Fibroblast of peridontal ligament (primary cell): Measurements from ENCODE around the gene CNNM1.

Source experiments
- DNase-seq: peaks from one replicate; pipeline ENCODE4 v3.0.0-alpha.2; 2010; ENCODE audit errors: extremely low read depth

CNNM1 gene

DNA sequence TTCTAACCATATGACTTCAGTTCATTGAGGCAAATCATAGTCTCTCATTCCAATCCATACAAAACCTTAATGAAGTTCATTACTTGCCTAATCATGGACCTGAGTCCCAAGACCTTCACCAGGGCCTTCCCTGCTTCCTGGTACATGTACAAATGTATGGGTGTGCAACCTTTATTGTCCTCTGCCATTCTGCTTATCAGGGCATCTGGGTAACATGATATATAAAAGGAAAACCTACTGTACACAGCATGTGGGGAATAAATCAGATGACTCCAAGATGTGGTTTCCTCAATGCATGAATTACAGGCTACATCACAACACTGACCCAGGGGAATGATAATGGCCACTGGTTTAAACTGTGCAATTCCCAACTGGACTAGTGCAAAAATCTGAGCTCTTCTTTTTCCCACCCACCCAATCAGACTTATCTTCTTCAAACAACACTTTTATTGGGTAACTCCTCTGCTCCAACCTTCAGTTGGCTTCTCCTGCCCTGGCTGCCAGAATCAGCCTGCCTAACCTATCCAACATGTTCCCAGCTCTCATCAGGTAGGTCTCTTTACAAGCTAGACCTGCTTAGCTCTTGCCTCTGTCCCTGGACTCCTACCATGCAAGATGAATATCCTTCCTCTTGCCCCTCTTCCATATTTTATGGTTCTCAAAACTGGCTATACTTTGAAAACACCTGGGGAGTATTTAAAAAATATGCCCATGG, 89.9 kb downstream of the CNNM1 start:
- no peak for DNase-seq

- no peak for DNase-seq
These were observed 90.5 kb downstream of the CNNM1 start for GRCh38 chr10:99419688-99420087.

DNA sequence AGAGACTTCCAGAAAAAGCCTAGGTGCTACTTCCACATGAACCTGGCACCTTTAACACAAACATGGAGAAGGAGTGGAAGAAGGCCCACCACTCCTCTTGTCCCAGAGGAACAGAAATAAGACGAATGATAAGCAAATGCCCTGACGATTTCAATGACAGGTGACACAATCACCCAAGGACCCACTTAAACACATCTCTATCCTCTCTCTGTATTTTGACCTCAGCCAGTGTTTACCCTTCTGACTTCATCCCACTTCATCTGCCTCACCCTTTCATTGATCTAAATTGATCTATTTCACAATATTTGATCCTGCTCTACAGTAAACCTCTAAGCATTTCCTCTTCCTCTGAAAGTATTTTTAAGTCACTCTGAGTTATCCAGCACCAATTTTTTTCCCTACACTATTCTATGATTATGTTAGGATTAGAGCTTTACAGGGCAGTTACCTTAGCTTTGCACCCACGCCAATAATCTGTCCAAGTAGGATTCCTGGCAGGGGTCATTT, 92.1 kb downstream of the CNNM1 start:
- DNase-seq, result no peak

DNA sequence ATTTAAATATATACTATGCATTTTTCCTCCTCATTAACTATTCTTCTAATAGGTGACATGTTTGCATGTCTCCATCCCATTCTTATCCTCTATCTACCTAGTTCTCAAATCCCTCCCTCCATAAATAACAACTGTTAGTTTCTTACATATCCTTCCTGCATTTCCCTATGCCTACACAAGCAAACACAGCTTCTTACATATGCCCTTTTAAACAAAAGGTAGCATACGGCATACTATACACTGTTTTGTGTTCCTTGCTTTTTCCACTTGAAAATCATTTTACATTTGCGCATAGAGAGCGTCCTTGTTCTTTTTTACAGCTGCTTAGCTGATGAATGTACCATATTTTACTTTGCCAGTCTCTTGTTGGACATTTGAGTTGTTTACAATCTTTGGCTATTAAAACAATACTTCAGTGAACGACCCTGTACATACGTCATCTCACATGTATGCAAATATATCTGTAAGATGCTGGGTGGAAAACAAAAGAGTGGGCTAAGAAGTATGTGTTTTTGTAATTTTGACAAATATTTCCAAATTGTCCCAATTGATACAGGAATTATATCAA, 93.5 kb downstream of the CNNM1 start:
- DNase-seq, result no peak

- DNase-seq, result no peak
These were observed 95.5 kb downstream of the CNNM1 start for GRCh38 chr10:99424656-99425055.

DNA sequence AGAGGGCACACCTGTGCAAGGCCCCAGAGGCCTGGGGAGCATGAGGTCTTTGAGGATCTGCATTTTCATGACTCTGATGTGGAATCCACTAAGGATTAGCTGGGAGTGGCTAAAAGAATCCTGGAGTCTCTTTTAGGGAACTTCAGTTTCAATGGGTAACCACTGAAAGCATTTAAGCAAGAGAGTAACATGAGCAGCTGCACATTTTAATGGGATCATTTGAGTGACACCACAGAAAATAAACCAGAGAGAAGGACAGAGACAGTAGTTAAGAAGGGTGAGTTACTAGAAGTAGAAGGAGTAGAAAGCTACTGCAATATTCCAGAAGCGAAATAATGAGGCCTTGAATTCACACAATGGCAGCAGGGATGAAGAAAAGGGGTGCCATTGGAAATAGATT, 96.0 kb downstream of the CNNM1 start:
- DNase-seq, result no peak

GRCh38 chr10:99426689-99427088, 97.5 kb downstream of the CNNM1 start:
- no peak for DNase-seq

- DNase-seq, result no peak
These were observed 98.5 kb downstream of the CNNM1 start for GRCh38 chr10:99427566-99428190.

DNA sequence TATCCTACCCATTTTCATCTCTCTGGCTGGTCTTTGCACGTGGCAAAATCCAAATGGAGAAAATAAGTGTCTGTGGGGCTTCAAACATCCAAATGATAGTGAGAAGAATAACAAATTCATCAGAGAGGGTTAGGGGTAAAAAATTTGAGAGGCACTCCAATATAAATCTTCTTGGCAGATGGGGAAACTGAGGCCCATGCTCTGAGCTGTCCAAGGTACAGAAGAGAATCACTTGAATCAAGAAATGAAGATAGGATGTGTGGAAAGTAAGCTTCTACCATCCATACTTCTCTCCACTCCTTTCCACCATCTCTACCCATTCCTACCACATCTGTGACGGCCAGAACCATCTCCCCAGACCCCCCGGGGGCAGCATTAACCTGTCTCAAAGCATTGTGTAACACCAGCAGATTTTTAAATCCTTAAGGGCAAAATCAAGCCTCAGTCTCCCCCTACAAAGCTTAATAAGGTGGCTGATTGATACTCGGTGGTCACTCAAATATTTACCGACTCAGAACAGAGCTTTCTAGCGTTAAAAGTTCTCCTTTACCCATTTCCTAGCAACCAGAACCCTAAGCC, 100.5 kb downstream of the CNNM1 start:
- DNase-seq, result no peak

DNA sequence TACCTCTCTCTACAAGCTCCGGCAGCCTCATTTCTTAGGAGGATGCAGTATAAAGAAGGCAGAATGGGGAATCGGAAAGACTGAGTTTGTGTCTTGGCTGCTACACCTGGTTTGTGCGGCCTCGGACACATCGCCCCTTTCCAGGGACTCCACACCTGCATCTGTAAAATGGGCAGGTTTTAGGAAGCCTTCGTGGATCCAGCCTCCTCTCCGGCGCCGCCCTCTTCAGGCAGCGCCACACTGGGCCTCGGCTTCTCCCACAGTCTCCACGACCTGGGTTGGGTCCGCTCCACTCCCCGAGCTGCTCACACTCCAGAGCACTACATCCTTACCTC, 100.9 kb downstream of the CNNM1 start:
- no peak for DNase-seq

- DNase-seq, result peak; percentile 99
These were observed 101.5 kb downstream of the CNNM1 start, which contains the start of gene GOT1 for GRCh38 chr10:99430451-99431189. Gene GOT1 (minus strand): TSS chr10:99430624. CDS start chr10:99430565, 59 bp downstream.

- peak; percentile 47 for DNase-seq
These were observed 102.1 kb downstream of the CNNM1 start for GRCh38 chr10:99431190-99431760.

DNA sequence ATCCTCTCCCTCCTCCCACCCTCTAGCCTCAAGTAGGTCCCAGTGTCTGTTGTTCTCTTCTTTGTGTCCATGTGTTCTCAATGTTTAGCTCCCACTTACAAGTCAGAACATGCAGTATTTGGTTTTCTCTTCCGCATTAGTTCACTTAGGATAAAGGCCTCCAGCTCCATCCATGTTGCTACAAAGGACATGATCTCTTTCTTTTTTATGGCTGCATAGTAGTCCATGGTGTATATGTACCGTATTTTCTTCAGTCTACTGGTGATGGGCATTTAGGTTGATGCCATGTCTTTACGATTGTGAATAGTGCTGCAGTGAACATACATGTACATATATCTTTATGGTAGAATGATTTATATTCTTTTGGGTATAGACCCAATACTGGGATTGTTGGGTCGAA, 102.9 kb downstream of the CNNM1 start:
- no peak for DNase-seq

- DNase-seq, result no peak
These were observed 103.7 kb downstream of the CNNM1 start for GRCh38 chr10:99432881-99433280.

DNA sequence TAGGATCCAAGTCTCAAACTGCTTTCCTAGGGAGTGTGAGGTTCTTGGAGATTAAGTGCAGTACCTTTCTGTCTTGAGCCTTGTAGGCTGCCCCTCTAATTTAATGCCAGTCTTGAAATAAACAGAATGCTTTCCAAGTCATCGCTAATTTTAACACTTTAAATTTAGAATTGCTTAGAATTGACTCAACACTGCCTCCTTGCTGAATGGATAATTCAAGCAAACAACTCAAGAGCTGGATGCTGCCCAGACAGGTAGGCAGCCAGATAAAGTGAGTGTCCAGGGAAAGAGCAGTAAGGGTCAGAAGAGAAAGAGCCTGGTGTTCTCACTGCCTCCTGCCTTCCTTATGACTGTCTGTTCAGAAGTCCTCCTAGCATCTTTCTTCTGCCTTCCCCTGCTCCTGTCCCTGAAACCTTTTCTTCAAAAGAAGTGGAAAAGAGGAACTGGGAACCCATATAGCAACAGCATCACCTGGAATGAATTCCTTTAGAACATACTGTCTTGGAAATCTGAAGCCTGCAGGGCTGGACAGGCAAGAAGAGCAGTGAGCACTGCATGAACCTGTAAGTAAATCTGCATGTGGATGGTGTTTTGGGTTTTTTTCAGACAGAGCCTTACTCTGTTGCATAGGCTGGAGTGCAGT, 104.3 kb downstream of the CNNM1 start:
- no peak for DNase-seq

- peak; percentile 71 for DNase-seq
These were observed 107.0 kb downstream of the CNNM1 start for GRCh38 chr10:99435986-99436638.

GRCh38 chr10:99438890-99439289, 109.7 kb downstream of the CNNM1 start:
- no peak for DNase-seq

DNA sequence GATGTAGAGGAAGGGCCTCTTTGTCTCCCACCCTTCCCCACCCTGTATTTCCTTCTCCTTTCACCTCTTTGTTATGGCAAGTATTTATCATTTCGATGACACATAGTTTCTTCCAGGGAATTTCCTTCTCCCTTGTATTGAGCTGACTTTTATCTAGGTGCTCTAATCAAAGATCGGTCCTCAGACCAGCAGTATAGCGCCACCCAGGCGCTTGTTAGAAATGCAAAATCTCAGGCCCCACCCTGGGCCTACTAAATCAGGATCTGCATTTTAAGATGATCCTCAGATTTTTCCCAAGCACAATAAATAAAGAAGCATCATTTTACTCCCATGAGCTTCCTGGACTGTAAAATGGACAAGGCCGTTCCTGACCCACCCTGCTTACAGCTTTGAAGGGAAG, 113.2 kb downstream of the CNNM1 start:
- DNase-seq, result no peak

GRCh38 chr10:99443500-99443899, 114.3 kb downstream of the CNNM1 start:
- no peak for DNase-seq
